Right hindlimb (tissue), 1 donor: Measurements from ENCODE around the gene SEZ6L.
A peak's percentile ranks its signal among the peaks of the same experiment; 100 is the strongest.
"Not testable (repeated sequence)": the region's sequence is repeated elsewhere in the genome, so short reads cannot be mapped to it uniquely, and the experiment has no call there.

ENCODE experiments used
- DNase-seq: peaks from one replicate; pipeline ENCODE4 v3.0.0-alpha.2; 2018

SEZ6L gene

DNA sequence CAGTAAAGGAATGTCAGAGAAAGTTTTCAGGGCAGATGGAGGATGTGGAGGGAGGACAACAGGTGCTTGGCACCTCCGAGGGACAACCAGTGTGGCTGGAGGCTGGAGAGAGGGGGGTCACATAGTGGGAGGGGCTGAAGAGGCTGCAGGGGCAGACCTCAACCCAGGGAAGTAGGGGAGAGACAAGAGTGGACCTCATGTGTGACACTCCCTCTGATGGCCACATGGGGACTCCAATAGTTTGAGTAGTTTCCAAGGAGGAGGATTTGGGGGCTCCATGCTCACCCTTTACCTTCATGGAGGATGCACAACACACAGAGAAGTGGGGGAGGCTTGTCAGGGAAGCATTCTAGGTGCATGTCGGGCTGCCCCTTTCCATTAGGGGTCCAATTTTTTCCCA lies 224.7 kb downstream of the SEZ6L start:
- DNase-seq, result no peak

DNA sequence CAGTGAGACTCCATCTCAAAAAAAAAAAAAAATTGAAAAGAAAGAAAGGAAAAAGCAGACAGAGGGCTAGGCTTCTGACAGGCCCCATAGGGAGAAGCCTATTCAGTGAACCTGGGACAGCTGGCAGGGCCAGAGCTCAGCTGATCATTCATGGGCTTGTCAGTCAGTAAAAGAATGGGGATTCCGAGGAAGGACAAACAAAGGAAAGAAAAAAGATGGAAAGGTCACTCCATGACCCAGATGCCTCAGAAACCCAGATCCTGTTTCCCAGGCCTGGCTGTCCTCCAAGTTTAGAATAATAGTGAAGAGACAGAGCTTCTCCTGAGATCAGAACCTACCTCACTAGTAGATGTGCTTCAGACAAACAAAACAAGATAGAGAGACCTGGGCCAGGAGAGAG lies 225.5 kb downstream of the SEZ6L start:
- DNase-seq, result no peak

DNA sequence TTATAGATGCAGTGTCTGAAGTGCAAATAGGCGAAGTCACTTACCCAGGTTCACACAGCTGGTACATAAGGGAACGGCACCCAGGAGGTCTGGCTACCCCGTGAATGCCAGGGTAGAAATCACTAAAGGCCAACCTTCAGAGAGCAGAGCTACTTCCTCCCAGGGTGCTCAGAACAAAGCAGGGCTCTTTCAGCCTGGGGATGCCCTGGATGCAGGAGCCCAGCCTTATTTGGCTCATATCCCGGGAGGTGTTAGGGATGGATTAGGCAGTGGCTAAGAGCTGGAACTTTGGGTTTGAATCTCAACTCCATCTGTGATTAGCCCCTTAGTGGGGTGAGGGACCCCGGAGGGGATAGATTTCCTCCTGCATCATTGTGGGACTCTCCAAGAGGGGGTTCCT lies 226.7 kb downstream of the SEZ6L start:
- DNase-seq, result no peak

DNA sequence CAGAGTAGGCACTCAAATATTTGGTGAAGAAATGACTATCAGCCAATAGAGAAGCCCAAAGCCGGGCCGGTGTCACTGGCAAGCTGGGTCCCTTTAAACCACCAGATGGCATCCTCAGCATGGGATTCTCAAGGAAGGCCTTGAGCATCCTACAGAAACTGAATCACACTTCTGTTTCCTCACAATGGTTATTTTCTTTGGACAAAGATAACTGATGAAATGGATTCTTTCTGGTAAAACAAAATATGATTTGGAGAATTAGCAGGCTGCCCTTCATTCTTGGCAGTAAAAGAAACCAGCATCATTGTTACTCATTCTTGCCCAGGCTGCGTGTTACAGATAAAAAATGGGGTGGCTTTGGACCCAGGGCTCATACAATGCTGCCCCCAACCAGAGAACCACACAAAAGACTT lies 229.5 kb downstream of the SEZ6L start:
- DNase-seq, result peak; percentile 67

DNA sequence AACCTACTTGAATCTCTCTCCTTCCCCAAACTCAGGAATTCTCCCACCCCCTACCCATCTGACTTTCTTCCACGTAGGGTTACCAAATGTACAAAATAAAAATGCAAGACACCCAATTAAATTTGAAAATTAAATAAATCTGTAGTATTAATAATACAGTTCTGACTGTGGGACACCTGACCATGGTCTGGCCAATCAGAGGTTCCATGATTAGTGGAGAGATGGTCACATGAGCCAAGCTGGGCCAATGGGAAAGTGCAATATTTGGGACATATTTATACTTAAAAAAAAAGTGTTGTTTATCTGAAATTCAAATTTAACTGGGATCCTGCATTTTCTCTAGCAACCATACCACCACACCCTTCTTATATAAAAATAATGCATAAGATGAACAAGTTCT lies 230.0 kb downstream of the SEZ6L start:
- no peak for DNase-seq

DNA sequence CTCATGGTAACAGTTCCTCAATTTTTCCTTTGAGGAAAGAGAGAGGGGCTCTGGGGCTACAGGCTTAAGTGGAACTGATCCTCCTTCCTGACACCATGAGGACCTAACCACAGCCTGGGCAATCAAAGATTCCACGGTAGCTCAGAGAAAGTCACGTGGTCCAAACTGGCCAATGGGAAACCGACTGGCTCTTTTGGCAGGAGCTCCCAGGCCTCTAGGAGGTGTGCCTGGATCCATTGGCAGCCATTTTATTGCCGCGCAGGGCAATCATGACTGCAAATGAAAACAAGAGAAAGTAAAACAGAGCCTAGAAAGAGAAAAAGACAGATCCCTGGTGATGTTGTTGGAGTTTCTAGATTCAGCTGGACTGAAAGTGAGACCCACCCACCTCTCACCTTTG lies 232.5 kb downstream of the SEZ6L start:
- DNase-seq, result no peak

DNA sequence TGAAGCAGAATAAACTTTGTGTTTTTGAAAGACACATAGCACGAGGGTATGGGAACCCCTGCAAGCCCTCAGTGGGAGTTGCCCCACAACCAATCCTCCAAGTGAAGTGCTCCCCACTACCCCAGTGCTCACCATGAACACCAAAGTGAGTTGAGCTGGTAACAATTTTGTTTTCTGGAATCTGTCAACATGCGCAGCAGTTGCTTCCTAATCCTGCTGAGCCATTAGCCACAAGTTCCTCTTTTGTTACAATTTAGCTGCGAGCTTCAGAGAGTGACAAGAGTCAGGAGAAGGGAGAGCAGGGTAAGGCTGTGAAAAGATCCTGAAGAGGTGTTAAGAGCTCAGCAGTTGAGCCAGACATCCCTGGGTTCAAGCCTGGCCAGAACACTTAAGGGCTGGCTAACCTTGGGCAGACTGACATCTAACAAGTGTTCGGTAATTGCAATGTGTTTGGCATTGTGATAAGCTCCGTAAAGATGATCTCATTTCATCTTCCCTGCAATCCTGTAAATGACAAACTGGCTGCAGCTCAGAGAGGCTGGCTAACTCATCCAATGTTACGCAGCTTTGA lies 235.7 kb downstream of the SEZ6L start:
- no peak for DNase-seq

DNA sequence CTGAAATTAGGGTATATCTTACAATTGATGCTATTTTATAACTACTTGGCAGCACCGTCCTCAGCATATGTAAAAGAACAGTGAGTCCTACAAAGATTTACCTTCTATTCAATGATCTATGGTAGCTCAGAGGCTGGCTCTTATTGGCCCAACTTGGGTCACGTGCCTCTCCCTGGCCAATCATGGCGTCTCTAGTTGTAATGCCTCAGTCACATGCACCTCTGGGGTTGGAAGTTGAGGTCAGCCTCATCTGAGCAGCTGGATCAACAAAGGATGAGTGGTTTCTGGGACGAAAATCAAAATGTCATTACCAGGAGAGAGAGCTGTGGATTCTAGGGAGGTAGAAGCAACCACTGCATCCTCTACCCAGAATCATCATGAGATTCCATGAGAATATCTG lies 236.9 kb downstream of the SEZ6L start:
- no peak for DNase-seq

DNA sequence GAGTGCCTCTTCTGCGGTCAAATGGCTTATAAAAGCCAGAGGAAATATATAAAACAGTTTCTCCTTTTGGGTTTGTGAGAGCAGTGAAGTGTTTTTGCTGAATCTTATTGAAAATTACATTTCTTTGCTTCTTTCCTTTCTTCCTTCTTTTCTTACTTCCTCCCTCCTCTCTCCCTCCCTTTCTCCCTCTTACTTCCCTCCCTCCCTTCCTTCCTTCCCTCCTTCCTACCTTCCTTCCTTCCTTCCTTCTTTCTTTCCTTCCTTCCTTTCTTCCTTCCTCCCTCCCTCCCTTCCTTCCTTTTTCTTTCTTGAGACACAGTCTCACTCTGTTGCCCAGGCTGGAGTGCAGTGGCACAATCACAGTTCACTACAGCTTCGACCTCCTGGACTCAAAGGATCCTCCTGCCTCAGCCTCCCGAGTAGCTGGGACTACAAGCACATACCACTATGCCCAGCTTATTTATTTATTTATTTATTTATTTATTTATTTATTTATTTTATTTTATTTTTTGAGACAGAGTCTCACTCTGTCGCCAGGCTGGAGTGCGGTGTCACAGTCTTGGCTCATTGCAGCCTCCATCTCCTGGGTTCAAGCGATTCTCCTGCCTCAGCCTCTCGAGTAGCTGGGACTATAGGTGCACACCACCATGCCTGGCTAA lies 239.4 kb downstream of the SEZ6L start:
- not testable (repeated sequence) for DNase-seq

DNA sequence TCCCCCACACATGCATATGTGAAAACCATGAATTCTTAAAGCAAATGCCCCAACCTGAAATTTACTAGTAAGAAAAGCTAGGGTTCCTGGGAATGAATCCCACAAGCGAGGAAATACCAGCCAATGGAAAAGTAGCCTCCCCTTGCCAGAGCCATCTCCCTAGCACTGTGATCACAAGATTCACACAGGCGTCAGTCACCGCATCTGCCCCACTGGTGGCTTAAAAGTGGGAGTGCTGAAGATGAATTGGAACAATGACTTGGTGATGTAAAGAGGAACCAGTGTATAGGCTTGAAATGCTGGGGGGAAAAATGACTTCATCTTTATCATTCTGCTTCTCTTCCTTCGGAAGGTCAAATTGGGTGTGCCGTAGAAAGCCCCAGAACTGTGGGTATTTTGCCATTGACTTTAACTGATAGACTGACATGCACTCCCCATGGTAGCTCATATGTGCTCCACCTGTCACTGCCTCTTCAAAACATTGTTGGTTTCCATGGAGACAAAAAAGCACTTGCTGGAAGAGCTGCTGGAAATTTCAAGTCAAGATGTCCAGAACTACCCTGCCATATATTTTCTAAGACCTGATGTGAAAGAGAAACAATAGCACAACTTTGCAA lies 240.6 kb downstream of the SEZ6L start:
- DNase-seq, result peak; percentile 57

DNA sequence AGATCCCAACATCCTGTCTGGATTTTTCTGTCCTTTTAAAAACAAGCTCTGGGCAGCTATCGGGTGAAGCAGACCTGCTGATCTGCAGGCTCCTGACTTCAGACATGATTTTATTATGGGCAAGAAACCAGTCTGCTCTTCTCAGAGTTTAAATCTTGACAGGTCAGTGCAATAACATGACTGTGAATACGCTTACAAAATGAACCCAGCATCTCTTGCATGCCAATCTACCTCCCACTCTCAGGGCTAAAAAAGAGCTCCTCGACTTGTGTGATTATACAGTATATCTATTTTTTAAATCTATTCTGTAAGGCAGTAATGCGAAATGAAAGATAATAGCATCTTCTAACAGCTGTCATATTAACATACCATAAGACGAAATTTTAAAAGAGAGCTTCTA lies 241.1 kb downstream of the SEZ6L start:
- DNase-seq, result no peak

DNA sequence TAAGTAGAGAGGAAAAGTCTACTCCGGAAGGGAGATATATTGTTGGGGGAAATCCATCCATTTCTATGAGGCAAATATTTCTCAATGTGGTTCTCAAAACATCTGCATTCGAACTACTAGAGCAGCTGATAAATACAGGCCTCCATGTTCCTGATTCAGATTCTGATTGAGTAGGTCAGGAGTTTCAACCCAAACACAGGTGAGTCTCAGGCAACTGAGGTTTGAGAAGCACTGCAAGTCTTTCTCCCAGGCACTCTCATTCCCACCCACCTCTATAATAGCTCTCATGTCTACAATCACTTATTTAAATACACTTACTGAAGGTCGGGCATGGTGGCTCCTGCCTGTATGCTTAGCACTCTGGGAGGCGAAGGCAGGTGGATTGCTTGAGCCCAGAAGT lies 245.1 kb downstream of the SEZ6L start:
- no peak for DNase-seq

DNA sequence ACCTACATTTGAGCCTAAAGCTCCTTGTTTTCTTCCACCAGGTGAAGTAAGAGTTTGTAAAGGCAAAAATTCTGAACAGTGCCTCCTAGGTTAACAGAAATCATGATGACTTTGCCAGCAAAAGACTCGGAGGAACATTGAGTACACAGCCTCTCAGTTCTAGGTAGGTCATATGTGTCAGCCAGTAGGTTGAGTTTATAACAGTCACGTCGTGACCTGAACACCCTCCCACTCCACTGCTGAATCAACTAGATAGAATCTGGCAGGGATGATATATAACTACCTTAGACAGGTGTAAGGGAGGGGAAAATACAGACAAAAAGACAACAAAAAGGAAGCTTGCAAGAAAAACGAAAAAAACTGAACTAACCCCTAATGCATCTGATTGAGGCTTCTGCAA lies 247.0 kb downstream of the SEZ6L start:
- DNase-seq, result no peak

DNA sequence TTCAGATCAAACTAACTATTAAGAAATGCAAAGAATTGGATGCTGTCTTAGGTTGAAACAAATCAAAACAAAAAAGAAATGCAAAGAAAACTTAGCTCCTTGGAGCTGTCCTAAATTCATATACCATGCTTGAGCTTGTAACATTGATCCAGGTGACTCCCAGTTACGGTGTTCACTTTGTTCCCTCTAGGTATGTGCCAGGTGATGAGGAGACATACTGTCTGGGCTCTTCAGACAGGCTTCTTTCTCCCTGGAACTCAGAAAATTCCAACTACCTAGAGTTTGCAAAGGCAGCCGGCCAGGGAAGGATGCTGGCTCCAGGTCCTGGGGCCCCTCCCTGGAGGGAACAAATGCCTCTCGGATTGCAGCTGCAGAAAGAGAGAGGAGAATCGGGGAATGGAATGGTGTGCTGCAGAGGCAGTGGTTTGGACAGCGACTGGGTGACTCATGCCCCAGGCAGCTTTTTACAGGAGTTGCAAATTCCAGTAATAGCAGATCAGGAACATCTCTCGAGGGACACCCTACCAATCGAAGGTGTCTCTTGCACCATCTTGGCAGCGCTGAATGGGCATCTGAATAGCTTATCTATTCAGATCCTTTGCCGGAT lies 247.5 kb downstream of the SEZ6L start:
- peak; percentile 85 for DNase-seq

DNA sequence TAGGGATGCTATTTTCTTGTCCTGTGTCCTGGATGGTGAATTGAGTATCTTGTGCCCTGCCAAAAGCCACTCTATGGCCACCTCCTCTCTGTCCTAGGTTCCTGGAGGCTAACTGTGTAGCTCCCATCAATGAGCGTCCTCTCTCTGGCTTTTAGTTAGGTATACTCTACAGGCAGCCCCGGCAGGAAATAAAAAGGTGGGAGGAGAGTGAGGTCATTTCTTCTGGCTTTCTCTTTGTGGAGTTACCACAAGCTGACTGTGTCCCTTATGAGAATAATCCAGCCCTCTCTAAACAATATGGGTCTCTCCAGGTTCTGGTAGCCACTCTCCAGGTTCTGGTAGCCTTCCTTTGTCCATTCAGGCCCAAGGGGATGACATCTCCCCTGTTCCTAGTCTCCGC lies 248.1 kb downstream of the SEZ6L start:
- DNase-seq, result no peak

DNA sequence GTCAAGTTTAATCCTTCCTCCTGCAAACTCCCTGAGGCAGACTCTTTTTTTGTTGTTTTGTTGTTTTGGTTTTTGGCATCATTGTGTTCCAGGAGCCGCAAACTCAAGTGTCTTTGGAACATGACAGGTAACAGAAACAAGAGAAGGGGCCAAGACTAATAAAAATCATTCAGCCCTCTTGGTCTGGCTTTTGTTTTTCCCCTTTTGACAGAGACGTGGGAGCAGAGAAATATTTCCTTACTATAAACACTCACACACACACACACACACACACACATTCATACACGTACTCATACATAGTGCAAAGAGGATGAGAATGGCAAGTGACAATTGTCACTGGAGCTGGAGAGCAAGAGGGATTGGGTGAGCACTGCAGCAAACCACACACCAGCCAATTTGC lies 249.4 kb downstream of the SEZ6L start:
- DNase-seq, result no peak

DNA sequence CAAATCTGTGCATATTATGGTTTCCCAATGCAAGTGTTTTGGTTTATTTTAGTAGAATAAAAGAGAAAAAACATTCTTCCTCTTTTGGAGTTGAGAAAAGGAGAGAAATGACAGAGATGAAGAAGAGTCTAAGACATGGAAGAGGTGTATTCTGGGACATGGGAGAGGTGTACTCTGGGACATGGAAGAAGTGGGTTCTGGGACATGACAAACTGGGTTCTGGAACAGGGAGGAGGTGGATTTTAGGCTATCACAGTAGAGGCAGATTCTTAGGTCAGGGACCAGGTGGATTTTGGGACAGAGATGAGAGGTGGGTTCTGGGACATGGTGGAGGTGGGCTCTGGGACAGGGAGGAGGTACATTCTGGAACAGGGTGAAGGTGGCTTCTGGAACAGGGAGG lies 257.7 kb downstream of the SEZ6L start:
- DNase-seq, result no peak

DNA sequence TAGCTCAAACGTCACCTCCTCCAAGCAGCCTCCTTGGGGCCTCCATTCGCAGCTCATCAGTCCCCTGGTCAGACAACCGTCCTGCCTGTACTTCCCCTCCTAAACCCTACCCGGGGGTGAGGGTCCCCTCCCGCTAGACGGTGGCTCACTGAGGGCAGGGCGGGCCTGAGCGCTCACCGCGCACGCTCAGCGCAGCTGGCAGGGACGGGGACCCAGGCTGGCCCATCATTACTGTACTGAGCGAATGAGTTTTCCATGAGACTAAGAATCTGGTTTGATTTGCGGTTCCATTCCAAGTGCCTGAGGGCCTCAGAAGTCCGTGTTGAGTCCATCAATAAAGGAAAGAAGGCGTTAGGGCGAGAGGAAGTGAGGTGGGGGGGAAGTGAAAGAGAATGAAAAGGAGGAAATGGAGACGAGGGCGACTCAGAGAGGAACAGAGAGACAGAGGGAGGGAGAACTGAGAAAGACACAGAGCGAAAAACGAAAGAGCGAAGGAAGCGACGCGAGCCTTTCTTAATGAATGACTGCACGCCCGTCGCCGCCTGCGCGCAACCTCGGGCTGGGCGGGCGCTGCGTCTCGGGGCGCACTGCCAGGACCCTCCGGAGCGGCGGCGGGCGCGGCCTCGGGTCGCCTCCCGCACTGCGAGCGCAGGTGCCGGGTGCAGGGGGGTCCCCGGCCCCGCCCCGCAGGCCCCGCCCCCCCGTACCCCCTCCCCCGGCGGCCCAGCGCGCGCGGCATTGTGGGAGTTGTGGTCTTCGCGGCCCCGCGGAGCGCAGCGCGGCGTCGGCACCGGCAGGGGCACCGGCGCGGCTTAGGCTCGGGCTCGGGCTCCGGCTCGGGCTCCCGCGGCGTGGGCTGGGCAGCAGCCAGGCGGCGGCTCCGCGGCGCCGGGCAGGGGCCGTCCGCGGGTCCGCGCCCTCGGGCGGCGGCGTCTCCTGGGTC lies 259.5 kb downstream of the SEZ6L start, which contains the start of gene ASPHD2:
TSS of gene ASPHD2 (plus strand) at position 746 of the 943 bp plus-strand sequence. CDS start 4,356 bp downstream, outside the sequence.
- DNase-seq, result peak; percentile 85

DNA sequence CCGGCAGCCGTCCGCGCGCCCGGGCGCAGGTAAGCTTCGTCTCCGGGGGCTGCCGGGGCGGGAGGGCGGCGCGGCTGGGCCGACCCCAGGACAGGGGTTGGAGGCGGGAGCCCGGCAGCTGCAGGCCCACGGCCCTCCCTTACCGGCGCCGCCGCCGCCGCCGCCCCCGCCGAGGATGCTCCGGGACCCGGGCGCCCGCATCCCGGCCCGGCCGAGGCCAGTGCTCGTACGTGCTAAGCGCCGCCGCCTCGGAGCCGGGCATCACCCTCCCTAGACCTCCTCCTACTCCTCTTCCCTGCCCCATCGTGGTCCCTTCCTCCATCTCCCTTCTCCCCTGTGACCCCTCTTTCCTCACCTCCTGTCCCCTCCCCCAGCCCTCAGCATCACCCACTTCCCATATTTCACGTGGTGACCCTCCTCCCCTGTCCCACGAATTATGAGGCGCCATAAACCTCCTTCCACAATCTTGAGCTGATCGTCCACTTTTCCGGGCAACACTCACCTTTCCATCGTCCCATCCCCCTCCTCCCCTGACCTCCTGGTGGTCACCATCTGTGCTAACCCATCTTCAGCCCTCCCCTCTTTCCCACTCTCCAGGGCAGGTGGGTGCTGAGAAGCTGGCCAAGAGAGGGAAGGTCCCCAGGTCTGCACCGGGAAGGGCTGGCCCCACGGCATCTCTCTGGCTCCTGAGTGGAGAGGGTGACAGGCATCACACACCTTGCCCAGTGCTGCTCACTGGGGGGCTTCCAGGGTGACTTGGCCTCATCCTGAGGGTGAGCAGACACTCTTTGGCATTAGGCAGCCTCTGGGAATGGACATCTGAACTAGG lies 260.4 kb downstream of the SEZ6L start:
- DNase-seq, result no peak

DNA sequence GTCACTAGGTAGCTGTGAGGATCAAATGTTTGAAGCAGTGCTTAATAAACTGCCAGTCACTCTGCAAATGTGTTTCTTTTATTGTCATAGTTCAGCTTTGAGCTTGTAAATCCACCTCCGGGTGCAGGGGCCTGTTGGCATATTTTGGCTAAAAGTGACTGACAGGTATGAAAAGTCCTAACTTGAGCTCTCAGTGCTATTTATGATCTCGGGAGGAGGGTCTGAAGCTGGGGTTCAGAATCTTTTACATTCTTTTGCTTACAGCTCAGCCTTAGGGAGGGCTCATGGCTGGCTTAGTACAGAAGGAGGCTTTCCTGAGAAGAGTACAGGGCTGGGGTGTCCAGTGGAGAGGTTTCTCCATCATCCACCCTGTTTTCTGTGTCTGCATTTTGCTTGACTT lies 261.3 kb downstream of the SEZ6L start:
- no peak for DNase-seq

DNA sequence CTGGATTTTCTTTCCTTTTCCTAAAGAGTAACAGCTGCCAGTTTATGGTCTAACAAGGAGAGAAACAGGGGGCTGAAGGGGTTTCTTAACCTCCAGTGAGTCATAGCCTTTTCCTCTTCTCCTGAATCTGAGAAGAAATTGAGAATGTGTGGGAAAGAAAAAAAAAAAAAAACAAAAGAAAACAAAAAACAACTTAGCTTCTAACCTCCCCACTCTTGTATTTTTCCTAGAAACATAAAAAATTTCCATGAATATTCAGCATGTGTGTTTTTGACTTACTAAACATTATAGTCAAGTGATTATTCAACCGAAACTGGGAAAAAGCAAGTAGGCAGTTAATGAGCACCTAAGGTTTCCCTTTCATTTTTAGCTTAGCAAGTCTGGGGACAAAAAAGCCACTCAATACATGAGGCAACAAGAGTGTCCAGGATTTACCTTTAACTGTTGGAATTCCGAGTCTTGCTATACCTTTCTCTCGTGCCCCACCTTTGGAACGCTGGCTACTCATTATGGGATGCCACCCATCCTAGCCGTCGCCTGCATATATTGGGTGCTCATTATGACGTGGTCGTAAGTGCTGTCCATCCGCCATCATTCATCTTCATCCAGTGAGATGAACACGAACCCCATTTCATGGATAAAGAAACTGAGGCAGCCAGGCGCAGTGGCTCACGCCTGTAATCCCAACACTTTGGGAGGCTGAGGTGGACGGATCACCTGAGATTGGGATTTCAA lies 262.2 kb downstream of the SEZ6L start:
- DNase-seq, result no peak
